UCSD-AML1 (cell line): ENCODE data around the gene PTH.

ENCODE experiments used
- DNase-seq: peaks from one replicate; lab custom pipeline; 2025; ENCODE audit not compliant: unreplicated experiment; lab: John Stamatoyannopoulos, UW

PTH gene

GRCh38 chr11:13449522-13449921 is 46.3 kb downstream of the PTH start:
- DNase-seq: no peak

DNA sequence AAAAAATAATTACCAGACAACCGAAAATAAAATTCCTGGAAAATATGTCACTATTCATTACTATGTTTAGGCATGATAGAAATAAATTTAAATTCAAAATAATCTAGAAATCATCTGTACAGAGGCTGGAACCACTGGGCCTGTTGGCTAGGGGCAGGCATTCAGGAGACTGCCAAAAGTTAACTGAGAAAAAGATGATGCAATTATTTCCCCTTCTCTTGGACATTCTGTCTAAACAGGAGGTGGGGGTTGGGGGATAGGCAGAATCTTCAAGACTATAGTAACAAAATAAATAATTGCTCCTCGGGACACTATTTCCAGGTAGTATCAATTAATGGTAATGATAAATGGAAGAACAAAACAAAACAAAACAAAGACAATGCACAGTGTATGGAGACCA is 46.9 kb downstream of the PTH start:
- DNase-seq: no peak

- no peak for DNase-seq
These were observed 49.4 kb downstream of the PTH start for GRCh38 chr11:13446444-13446843.

DNA sequence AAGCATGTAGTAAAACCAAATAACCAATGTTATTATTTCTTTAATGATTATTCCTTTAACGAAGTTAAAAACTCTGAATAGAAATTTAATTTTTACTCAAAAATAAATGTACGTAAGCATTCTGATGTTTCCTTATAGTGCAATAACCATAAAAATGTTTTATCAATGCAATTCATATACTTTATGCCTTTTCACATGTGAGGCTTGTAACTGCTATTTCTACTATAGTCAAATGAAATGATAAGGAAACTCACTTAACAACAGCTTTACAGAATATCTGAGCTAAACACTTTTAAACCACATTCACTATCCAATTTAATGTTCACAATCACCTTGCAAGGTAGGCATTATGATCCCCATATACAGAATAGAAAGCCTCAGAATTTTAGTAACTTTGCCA is 50.2 kb downstream of the PTH start:
- no peak for DNase-seq
